ENCODE results near the gene HTT.

The HTT gene

GRCh38 chr4:3239998-3240920 lies 165.8 kb downstream of the HTT start:
- DNase-seq, result no peak

- DNase-seq, result no peak
Observed at GRCh38 chr4:3240936-3241522, 166.5 kb downstream of the HTT start.

GRCh38 chr4:3241898-3242524 lies 167.5 kb downstream of the HTT start:
- peak; percentile 11 for DNase-seq

- DNase-seq, result no peak
Observed at GRCh38 chr4:3243136-3243780, 168.8 kb downstream of the HTT start.

GRCh38 chr4:3244002-3244401 lies 169.5 kb downstream of the HTT start:
- no peak for DNase-seq

- DNase-seq, result no peak
Observed at GRCh38 chr4:3244747-3245146, 170.3 kb downstream of the HTT start.

GRCh38 chr4:3245676-3246075 lies 171.2 kb downstream of the HTT start:
- no peak for DNase-seq

GRCh38 chr4:3246458-3247398 lies 172.2 kb downstream of the HTT start:
- no peak for DNase-seq

GRCh38 chr4:3247399-3248177 lies 173.1 kb downstream of the HTT start:
- DNase-seq, result no peak

- no peak for DNase-seq
Observed at GRCh38 chr4:3248178-3248480, 173.6 kb downstream of the HTT start.

GRCh38 chr4:3248811-3249661 lies 174.6 kb downstream of the HTT start, which contains the start of gene MSANTD1:
MSANTD1 (plus strand) TSS chr4:3249159; CDS start chr4:3249223, 64 bp downstream.
- DNase-seq, result no peak

GRCh38 chr4:3249711-3250437 lies 175.4 kb downstream of the HTT start:
- no peak for DNase-seq

GRCh38 chr4:3250438-3250955 lies 176.0 kb downstream of the HTT start:
- no peak for DNase-seq

GRCh38 chr4:3250956-3251690 lies 176.6 kb downstream of the HTT start:
- no peak for DNase-seq

GRCh38 chr4:3251691-3252479 lies 177.4 kb downstream of the HTT start:
- no peak for DNase-seq

- no peak for DNase-seq
Observed at GRCh38 chr4:3252480-3252828, 178.0 kb downstream of the HTT start.

GRCh38 chr4:3252831-3253641 lies 178.6 kb downstream of the HTT start:
- no peak for DNase-seq
